NCI-H2196 (cell line): ENCODE measurements around the gene PIK3C2B.
"Not testable (repeated sequence)": the region's sequence is repeated elsewhere in the genome, so short reads cannot be mapped to it uniquely, and the experiment has no call there.

Experiments used
- DNase-seq: peaks from one replicate; lab custom pipeline; 2025; ENCODE audit not compliant: unreplicated experiment; lab: John Stamatoyannopoulos, UW

PIK3C2B gene

GRCh38 chr1:204509186-204509635 lies 14.6 kb upstream of the PIK3C2B start:
- no peak for DNase-seq

GRCh38 chr1:204507317-204508105 lies 12.9 kb upstream of the PIK3C2B start:
- DNase-seq = no peak

GRCh38 chr1:204506969-204507316 lies 12.3 kb upstream of the PIK3C2B start:
- DNase-seq = peak; percentile 87

DNA sequence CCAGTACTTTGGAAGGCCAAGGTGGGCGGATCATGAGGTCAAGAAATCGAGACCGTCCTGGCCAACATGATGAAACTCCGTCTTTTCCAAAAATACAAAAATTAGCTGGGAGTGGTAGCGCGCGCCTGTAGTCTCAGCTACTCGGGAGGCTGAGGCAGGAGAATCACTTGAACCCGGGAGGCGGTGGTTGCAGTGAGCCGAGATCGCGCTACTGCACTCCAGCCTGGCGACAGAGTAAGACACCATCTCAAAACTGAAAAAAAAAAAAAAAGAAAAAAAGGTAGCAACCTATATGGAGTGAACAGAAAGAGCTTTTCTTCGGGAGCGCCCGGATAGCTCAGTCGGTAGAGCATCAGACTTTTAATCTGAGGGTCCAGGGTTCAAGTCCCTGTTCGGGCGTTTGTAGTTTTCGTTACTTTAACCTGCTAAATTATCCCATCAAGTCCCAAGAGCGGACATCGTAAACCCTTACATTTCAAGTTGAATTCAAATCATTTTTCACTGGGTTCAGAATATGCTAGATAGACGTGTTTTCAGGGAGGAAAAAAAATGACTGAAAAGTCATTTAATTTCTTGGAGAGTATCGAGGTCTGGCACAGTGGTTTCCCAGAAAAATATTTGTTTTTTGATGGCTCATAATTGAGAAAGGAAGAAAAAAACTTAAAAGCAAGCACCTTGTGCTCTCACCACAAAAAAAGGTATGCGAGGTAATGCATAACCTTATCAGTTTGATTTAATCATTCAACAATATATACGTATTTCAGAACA lies 11.8 kb upstream of the PIK3C2B start:
- DNase-seq = peak; percentile 80

GRCh38 chr1:204505674-204506200 lies 11.1 kb upstream of the PIK3C2B start:
- no peak for DNase-seq

- DNase-seq = no peak
Measured at GRCh38 chr1:204503913-204504519, 9.4 kb upstream of the PIK3C2B start.

DNA sequence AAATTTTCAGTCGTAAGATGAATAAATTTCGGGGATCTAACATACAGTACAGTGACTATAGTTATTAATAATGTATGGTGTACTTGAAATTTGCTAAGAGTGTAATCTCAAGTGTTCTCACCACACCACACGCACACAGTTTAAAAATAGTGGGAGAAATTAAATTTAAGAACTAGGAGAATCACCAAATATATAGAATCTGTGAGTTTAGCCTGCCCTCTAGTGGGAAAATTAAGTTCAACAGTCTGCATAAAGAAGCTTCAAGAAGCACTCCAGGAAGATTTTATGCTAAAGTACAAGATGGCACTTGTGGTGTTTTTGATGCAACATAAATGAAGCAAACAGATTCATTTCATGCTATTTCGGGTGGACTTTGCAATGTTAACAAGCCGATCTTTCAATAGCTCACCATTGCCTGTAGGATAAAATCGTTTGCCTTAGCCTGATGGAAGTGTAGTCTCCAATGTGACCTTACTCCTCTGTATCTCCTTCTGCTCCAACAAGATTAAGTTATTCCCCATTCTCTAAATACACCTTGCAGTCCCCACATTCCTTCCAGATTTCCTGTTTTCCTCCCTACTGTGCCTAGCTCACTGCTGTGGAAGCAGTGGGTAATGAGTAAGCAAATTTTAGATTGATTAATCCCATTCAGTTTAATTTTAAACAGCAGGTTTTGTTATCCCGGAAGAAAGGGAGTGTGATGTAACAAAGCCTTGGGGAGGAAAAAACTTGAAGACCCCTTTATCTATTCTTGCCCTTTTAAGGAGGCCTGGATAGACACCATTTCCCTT lies 8.7 kb upstream of the PIK3C2B start:
- peak; percentile 71 for DNase-seq

- no peak for DNase-seq
Measured at GRCh38 chr1:204502241-204502640, 7.6 kb upstream of the PIK3C2B start.

GRCh38 chr1:204499511-204500468 lies 5.2 kb upstream of the PIK3C2B start:
- DNase-seq = no peak

DNA sequence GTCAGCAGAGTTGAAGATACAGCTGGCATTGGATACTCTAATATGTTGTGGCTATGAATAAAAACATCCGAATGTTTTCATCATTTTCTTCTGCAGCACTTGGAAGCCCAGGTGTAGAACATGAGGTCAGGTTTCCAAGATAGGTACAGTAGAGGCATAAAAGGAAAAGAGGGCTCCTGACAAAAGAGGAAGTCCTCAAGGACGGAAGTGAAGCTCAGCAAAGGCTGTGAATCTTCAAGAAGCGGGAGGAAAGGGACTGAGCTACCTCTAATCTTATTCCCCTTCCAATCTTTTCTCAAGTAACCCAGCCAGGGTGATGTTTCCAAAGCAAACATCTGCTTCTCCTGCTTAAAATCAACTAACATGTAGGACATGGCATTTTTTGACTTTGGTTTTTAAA lies 4.4 kb upstream of the PIK3C2B start:
- DNase-seq = no peak

DNA sequence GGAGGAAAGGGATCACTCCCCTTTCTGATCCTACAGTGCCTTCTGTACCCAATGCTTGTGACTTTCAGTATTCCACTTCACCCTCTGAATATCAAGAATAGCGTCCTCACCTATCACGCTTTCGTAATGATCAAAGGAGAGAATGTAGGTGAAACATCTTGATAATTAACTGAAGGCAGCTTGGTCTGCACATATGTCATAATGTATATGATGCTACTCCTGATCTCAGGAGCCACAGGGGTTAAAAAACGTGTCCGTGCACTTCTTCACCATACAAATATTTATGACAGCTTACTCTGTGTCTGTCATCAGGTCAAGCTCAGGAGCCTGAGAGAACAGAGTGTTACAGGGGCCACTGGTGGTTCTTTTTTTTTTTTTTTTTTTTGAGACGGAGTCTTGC lies 1.2 kb upstream of the PIK3C2B start:
- no peak for DNase-seq

- no peak for DNase-seq
Measured at GRCh38 chr1:204495078-204495753, 611 bp upstream of the PIK3C2B start.

GRCh38 chr1:204493984-204494280 lies 673 bp downstream of the PIK3C2B start:
- peak; percentile 42 for DNase-seq

DNA sequence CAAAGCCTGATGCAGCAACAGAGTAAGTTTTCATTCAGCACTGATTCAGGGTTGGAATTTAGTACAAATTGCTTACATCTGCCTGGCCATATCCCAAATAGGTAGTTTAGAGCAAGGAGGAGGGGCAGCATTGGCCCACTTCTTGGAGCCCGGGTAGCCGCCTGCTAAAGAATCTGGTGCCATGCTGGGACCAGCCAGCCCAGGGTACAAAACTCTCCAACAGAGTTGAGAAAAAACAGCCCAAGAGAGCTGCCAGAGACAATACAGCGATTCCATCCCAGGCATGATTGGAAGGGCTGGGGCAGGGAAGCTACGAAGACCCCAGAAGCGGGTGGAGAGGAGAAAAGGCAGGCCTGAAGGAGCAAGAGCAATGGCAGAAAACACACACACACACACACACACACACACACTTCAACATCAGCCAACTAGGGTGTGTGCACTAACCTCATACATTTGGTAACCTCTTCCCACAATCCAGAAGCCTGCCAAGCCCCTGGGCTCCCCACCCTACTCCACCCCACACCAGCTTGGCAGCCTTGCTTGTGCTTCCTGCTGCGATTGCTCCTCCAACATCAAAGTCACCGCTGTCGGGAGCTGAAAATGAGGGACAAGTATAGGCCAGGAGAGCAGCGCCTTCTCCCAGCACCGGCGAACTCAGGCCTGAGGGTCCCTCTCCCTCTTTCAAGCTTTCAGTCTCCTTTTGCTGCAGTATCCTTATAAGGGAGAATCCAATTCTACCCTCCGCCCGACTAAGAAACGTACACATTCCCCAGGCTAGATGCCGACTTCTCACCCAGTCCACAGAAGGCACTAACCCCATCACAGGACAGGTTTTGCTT lies 1.2 kb downstream of the PIK3C2B start:
- peak; percentile 42 for DNase-seq

DNA sequence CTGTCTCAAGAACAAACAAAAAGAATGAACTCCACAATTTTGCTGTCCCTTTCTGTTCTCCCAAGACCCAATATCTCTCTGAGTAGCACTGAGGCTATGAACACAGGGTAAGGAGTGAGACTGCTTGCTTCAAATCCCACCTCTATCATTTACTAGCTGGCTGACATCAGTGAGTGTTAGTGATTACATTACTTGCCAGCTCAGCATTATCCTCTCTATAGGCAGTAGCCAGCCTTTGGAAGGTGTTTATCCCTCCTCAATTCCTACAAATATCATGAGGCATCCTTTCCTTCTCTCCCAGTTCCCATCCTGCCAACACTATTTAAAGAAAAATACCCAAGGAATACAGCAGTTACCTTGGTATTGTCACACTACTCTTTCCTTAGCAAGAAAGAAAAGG lies 3.0 kb downstream of the PIK3C2B start:
- DNase-seq = no peak

DNA sequence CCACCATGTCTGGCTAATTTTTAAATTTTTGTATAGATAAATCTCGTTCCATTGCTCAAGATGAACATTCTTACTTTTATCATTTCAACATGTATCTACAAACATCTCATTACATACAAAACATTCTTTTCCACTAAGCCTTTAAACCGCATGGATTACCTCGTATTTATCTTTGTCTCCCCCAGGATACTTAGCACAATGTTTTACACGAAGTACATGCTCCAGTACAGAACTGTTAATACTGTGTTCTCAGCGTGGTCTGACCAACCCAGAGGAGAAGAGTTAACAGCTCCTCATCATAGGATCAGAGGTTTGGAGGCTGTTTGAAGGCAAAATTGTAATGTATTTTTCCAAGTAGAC lies 7.4 kb downstream of the PIK3C2B start:
- DNase-seq = no peak

- DNase-seq = not testable (repeated sequence)
Measured at GRCh38 chr1:204486513-204487255, 7.9 kb downstream of the PIK3C2B start.

DNA sequence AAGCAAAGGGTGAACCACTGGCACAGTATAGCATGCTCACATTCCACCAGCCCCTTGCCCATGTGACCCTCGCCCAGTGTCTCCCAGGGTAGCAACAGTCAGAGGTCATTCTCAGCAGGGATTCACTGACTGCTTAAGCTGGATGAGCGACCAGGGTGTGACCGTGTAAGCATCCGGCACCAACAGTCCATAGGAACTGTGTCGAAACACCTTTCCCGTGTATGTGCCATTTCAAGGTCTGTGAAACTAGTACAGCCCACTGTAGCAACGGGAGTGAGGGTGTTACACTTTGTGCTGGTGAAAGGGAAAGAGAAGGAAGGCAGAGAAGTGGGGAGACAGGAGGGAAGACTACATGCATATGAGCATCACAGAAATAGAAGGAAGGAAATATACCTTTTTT lies 10.8 kb downstream of the PIK3C2B start:
- DNase-seq = no peak
